GM12874 (cell line): ENCODE data around the gene CTRB1.

Experiments used
- CTCF ChIP-seq: IDR thresholded peaks from 2 replicates; pipeline ENCODE4 v1.5.1; 2011; ENCODE audit warnings: low read depth, mild to moderate bottlenecking, control low read depth, low read length, moderate library complexity; ENCODE audit not compliant: insufficient read depth

The CTRB1 gene

GRCh38 chr16:75218256-75219076 lies at the start of gene CTRB1:
CTRB1 (plus strand) TSS chr16:75218988; CDS start chr16:75219008, 20 bp downstream.
- TF ChIP-seq CTCF: no peak

GRCh38 chr16:75169899-75170405 lies 48.8 kb upstream of the CTRB1 start:
- TF ChIP-seq CTCF: no peak

DNA sequence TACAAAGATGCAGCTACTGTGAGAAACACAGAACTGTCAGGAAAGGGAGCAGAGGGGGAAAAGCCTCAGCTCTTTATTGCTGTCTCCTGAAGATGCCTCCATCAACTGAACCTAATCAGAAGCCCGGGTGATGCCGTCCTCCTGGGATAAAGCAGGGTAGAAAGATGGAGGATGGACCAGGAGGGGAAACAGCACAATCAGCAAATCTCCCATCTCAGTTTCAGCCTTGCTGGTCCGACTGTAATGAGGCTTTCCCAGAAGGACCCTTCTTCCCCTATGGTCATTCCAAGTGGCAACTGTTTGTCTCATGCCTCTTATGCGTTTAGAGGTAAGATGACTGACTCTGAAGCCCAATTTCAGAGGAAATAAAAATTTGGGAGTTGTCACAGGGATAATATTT lies 46.2 kb upstream of the CTRB1 start:
- TF ChIP-seq CTCF: no peak

DNA sequence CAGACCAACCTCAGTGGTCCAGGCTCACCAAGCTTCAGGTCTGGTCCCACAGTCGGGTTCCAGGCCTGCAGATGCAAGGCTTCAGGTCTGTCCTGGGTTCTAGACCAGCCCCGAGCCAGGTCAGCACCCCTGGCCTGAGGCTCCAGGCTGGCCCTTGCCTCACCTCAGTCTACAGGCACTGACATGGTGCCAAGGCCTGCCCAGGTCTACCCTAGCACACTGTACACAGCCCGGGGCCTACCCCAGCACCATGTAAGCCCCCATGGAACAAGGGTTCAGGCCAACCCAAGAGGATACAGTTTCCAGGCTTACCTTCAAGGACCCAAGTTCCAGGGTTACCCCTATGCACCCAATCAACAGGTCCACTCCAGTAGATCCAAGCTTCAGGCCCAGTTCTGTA lies 43.7 kb upstream of the CTRB1 start:
- TF ChIP-seq CTCF: no peak

DNA sequence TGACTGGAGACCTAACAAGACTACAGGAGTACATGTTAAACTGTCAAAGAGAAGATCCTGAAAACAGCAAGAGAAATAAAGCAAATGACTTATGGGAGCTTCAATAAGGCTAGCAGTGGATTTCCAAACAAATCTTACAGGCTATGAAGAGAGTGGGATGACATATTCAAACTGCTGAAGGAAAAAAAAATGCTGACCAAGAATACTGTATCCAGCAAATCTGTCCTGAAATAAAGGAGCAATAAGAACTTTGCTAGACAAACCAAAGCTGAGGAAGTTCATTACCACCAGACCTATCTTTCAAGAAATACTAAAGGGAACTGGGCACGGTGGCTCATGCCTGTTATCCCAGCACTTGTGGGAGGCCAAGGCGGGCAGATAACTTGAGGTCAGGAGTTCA lies 41.9 kb upstream of the CTRB1 start:
- no peak for TF ChIP-seq CTCF

DNA sequence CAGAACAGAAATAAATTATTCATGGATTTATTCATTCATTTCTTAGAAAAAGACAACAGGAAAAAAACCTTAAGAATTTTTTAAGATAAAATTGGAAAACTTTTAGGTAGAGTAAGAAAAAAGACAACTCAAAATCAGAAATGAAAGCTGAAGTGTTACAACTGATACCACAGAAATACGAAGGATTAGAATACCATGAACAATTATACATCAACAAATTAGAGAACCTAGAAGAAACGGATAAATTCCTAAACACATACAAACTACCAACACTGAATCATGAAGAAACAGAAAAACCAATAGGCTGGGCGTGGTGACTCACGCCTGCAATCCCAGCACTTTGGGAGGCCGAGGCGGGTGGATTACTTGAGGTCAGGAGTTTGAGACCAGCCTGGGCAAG lies 39.6 kb upstream of the CTRB1 start:
- no peak for TF ChIP-seq CTCF

- TF ChIP-seq CTCF: no peak
These were observed 37.2 kb upstream of the CTRB1 start for GRCh38 chr16:75181630-75182029.
